D341Med (cell line): ENCODE measurements around the gene LAPTM5.
A peak's percentile ranks its signal among the peaks of the same experiment; 100 is the strongest.

Source experiments
- DNase-seq: peaks from one replicate; pipeline ENCODE4 v3.0.0; 2012; ENCODE audit warnings: low spot score

LAPTM5 gene

GRCh38 chr1:30728340-30728739, 29.2 kb downstream of the LAPTM5 start:
- no peak for DNase-seq

- no peak for DNase-seq
Measured at GRCh38 chr1:30727824-30728223, 29.8 kb downstream of the LAPTM5 start.

- no peak for DNase-seq
Measured at GRCh38 chr1:30726773-30727684, 30.5 kb downstream of the LAPTM5 start.

- DNase-seq = no peak
Measured at GRCh38 chr1:30726236-30726635, 31.3 kb downstream of the LAPTM5 start.

GRCh38 chr1:30725450-30726095, 32.0 kb downstream of the LAPTM5 start:
- DNase-seq = no peak

- no peak for DNase-seq
Measured at GRCh38 chr1:30724655-30725421, 32.7 kb downstream of the LAPTM5 start.

GRCh38 chr1:30724175-30724574, 33.4 kb downstream of the LAPTM5 start:
- no peak for DNase-seq

- DNase-seq = no peak
Measured at GRCh38 chr1:30723331-30723755, 34.2 kb downstream of the LAPTM5 start, which contains the start of gene MATN1. Gene MATN1, minus strand, starts transcription at chr1:30723585. Its CDS starts 34 bp downstream, at chr1:30723551.

GRCh38 chr1:30721812-30722537, 35.6 kb downstream of the LAPTM5 start:
- DNase-seq = no peak

GRCh38 chr1:30721341-30721793, 36.2 kb downstream of the LAPTM5 start:
- DNase-seq = no peak

- no peak for DNase-seq
Measured at GRCh38 chr1:30720271-30721223, 37.0 kb downstream of the LAPTM5 start.

GRCh38 chr1:30719406-30720270, 37.9 kb downstream of the LAPTM5 start:
- DNase-seq = no peak

- peak; percentile 83 for DNase-seq
Measured at GRCh38 chr1:30718636-30719405, 38.8 kb downstream of the LAPTM5 start.

GRCh38 chr1:30718091-30718635, 39.4 kb downstream of the LAPTM5 start:
- peak; percentile 92 for DNase-seq

- DNase-seq = no peak
Measured at GRCh38 chr1:30716646-30717045, 40.9 kb downstream of the LAPTM5 start.

GRCh38 chr1:30715886-30716285, 41.7 kb downstream of the LAPTM5 start:
- no peak for DNase-seq

GRCh38 chr1:30715216-30715615, 42.4 kb downstream of the LAPTM5 start:
- DNase-seq = no peak

- no peak for DNase-seq
Measured at GRCh38 chr1:30714536-30715090, 43.0 kb downstream of the LAPTM5 start.
